RWPE1 (cell line): Measurements from ENCODE around the gene FARSB.
"Not testable (repeated sequence)": the region's sequence is repeated elsewhere in the genome, so short reads cannot be mapped to it uniquely, and the experiment has no call there.

Source experiments
- CTCF ChIA-PET: fragments of 350-600 bp; sonication (Branson Sonifier 250); formaldehyde crosslinking; extraction: SDS; loops from one replicate; lab custom pipeline; 2021; lab: Yijun Ruan, JAX
- POLR2A ChIA-PET: fragments of 400-600 bp; formaldehyde crosslinking; extraction: SDS; loops from one replicate; lab custom pipeline; 2020; ENCODE audit warnings: antibody characterized with exemption; ENCODE audit not compliant: low non-redundant PET; lab: Yijun Ruan, JAX
- DNase-seq: peaks from one replicate; pipeline ENCODE4 v3.0.0; 2012; ENCODE audit warnings: low spot score
- H3K27ac ChIP-seq: fragments of 450-650 bp; 2 replicates; pipeline ENCODE4 v1.5.1; 2017
- TF ChIP-seq, protein P1 (sequence below): fragments of 450-650 bp; conservative IDR thresholded peaks from 2 replicates; pipeline ENCODE4 v1.5.1; 2017; ENCODE audit warnings: low read depth, mild to moderate bottlenecking

Gene FARSB

DNA sequence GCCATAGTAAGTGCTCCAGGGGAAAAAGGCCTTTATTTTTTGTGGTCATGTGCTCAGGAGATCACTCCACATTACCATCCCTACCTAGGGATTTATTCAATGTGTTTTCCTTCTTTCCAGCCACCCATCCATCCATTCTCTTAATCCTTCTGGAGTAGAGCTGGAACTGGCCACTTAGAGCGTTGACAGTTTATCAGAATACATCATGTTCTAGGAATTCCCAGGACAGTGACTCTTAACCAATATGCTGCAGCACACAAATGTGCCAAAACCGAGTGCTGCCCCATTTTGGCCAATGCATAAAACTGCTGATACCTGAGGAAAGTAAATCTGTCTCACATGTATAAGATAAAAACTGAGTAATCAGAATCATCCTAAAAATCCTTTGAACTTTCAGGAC lies 63.7 kb downstream of the FARSB start:
- no peak for DNase-seq
- ChIA-PET CTCF (no interaction called here), POLR2A (no interaction called here)
- TF ChIP-seq, protein P1, sequence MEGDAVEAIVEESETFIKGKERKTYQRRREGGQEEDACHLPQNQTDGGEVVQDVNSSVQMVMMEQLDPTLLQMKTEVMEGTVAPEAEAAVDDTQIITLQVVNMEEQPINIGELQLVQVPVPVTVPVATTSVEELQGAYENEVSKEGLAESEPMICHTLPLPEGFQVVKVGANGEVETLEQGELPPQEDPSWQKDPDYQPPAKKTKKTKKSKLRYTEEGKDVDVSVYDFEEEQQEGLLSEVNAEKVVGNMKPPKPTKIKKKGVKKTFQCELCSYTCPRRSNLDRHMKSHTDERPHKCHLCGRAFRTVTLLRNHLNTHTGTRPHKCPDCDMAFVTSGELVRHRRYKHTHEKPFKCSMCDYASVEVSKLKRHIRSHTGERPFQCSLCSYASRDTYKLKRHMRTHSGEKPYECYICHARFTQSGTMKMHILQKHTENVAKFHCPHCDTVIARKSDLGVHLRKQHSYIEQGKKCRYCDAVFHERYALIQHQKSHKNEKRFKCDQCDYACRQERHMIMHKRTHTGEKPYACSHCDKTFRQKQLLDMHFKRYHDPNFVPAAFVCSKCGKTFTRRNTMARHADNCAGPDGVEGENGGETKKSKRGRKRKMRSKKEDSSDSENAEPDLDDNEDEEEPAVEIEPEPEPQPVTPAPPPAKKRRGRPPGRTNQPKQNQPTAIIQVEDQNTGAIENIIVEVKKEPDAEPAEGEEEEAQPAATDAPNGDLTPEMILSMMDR: no peak
- H3K27ac ChIP-seq: no peak overlapping the region

DNA sequence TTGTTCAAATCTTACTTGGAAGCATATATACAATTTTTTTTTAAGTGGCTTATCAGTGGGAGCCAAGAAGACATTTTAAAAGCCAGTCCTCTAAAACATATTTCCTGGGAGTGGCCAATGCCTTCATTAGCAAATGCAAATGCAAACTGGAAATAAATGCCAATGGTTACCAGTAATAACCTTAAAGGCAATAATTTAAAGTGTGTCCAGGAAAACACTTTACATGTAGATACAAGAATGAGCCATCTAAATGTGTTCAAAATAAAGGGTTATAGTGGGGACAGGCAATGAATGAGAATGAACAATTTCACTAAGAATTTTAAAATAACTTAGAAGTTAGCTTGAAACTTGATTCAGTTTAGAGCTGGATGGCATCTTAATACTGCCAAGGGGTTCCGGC lies 64.2 kb downstream of the FARSB start:
- no peak overlapping the region for H3K27ac ChIP-seq
- no peak for DNase-seq
- POLR2A ChIA-PET: no interaction called here
- TF ChIP-seq, protein P1: no peak
- CTCF ChIA-PET: interaction anchor here (0.5 kb wide), 1 partner anchor 30 kb away, joined by 3 read pairs; no protein-coding TSS in a partner anchor

DNA sequence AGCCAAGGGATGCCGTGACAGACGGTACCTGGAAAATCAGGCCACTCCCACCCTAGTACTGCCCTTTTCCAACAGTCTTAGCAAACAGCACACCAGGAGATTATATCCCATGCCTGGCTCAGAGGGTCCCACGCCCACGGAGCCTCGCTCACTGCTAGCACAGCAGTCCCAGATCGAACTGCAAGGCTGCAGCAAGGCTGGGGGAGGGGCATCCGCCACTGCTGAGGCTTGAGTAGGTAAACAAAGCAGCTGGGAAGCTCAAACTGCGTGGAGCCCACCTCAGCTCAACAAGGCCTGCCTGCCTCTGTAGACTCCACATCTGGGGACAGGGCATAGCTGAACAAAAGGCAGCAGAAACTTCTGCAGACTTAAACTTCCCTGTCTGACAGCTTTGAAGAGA lies 71.3 kb downstream of the FARSB start:
- POLR2A ChIA-PET, CTCF ChIA-PET, DNase-seq, H3K27ac ChIP-seq: not testable (repeated sequence)

DNA sequence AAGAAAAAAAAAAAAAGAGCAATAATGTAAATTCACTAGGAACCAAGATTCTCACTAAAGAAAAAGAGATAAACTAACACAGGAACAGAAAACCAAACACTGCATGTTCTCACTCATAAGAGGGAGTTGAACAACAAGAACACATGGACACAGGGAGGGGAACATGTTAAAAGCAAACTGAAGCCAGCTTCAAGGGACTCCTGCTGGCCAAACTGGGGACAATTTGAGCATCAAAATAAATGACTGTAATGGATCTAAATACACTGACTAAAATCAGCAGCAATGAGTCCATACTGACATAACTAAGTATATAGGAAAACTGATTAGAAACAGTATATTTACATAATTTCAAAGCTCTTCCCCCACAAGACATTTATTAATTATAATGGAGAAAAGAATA lies 73.0 kb downstream of the FARSB start:
- TF ChIP-seq, protein P1: no peak
- no peak overlapping the region for H3K27ac ChIP-seq
- CTCF ChIA-PET: interaction anchor here (2.0 kb wide), 1 partner anchor 265 kb away, joined by 7 read pairs; no protein-coding TSS in a partner anchor
- DNase-seq: no peak
- POLR2A ChIA-PET: interaction anchor here (0.5 kb wide), 1 partner anchor 364 kb away, joined by 3 read pairs; no protein-coding TSS in a partner anchor

DNA sequence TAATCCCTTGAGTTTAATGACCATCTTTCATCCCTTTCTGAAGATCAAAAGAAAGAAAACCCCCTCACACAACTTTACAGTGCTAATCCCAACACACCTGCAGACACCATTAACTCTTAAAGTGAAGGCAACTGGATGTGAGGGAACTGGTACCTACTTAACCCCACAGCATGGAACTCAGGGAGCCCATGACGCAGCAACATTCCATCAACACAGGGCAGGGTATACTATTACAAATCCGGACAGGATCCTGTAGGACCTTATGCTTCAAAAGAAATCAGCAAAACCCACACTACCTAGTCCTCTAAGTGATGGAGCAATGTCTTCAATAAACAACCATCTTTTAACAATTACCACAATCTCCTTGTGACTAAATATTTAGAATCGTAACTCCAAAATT lies 78.6 kb downstream of the FARSB start:
- POLR2A ChIA-PET: no interaction called here
- TF ChIP-seq, protein P1: no peak
- CTCF ChIA-PET: no interaction called here
- H3K27ac ChIP-seq: no peak overlapping the region
- no peak for DNase-seq

DNA sequence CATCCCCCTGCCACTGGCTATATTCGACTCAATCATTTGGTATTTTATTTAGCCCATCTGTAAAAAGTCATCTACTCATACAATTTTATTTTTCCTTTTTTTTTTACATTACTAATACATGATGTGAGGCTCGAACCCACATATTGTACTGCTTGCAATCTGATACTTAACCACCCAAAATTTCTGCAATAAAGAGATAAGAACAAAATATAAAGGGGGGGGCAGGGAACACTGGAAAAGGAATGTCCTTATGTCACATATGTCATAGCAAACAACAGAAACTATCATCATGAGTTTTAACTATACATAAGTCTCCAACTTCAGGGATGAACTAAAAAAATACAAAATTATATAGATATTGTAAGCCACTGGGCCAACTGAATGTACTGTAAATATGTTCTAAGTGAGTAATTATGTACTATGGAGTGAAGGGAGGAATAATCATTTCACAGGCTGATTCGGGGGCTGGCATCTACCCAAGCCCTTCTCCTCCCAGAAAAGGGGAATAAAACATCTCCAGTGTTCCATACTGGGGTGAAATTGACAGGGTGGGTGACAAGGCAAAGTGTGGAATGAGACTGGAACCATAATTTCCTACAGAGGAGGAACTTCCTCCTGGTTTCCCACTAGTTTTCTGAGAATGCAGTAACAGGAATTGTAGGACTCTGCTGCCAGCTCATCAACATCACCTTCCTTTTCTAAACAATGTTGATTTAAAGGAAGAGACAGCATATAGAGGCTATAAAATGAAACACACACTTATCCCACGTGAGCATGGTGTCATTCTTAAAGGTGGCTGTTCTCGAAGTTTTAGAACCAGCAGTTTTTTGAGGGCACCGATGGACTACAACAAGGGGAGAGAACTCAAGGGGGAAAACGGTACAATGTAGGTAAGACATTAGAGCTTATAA lies 79.5 kb downstream of the FARSB start:
- ChIA-PET POLR2A (no interaction called here), CTCF (interaction anchor here (0.6 kb wide), 1 partner anchor 99 kb away, joined by 3 read pairs; no protein-coding TSS in a partner anchor)
- no peak overlapping the region for H3K27ac ChIP-seq
- TF ChIP-seq, protein P1: no peak
- DNase-seq: no peak

DNA sequence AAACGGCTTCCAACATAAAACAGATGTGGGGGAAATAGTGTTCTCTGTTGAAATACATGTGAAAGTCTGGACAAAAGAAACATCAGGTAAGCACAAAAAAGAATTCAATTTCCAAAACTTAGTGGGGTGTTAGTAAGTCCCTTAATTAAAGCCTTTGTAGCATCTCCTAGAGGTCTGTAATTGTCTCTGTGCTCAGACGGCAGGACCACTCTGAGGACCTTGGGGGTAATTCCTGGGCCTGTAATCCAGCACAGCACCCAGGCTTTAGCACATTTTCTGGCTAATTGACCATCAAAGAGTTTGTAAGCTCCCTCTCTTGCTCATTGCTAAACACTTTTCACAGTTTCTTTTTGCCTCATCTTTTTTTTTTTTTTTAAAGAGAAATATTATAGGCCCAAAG lies 80.3 kb downstream of the FARSB start:
- DNase-seq: no peak
- TF ChIP-seq, protein P1: no peak
- ChIA-PET CTCF (no interaction called here), POLR2A (no interaction called here)
- no peak overlapping the region for H3K27ac ChIP-seq
